HG02763 (cell line): ENCODE data around the gene RNF220.

Experiments
- ATAC-seq: cut with Tn5 transposase; IDR thresholded peaks from one replicate; pipeline ENCODE4 v1.9.1; 2021; ENCODE audit warnings: mild to moderate bottlenecking, moderate library complexity; ENCODE audit not compliant: unreplicated experiment

RNF220 gene

DNA sequence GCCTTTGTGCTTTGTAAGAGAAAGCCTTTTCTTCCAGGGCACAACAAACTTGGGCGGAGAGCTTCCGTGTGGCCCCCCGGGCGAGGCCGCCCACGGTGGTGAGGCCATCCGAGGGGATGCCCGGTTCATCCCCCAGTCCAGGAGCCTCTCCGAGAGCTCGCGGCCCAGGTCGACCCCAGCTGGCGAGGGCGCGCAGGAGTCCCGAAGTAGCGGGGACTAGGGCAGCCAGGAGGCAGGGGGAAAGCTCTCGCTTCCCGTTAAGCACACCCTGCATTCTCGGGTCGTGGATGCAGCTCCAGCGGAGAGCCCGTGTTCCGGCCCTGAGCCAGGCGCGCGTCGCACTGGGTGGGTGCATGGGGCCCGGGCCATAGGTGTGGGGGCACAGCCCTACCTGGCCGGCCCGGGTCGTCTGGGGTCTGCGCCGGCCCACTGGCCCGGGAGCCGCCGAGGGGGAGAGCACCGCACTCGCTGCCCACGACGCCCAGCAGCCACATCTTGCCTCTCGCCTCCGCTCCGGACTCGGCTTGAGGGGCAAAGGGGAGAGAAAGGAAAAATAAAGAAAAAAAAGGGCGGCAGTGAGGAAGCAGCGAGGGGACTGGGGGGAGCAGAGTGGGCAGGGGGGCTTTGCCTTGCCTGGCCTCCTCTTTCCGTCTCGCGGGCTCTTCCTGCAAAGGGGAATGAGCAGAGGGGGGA is 1.8 kb downstream of the RNF220 start:
- no peak for ATAC-seq

DNA sequence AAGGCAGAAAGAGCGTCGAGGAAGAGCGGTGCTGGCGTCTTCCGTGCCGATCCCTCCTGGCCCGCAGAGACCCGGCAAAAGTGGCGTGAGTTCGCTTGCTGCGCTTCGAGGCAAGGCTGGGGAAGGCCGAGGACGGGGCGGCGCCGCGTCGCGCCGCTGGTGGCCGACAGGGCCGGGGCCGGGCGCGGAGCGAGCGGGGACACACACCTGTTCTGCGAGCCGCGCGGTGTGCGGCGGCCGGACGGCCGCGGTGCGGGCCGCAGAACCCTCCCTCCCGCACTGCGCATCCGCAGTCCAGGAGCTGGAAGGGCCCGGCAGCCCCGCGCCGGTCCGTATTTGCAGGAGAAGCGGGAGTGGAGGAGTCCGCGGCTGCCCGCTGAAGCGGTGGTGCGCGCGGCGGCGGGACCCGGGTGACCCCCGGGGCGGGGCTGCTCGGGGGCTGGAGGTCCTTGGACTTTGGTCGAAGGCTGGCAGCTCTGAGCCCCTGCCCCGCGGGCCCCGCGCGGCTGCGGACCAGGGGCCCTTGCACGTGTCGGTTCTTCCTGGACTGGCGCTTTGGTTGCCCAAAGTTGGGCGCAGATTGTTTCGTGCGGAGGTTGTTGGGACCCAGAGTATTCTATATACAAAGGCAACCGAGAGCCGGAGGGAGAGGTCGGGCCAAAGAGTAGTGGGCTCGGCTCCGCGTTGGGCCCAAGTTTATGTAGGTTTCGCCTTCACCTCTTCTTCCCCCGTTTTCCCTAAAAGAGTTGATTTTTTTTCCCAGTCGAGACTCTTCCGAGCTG is 2.6 kb downstream of the RNF220 start:
- ATAC-seq, result no peak

DNA sequence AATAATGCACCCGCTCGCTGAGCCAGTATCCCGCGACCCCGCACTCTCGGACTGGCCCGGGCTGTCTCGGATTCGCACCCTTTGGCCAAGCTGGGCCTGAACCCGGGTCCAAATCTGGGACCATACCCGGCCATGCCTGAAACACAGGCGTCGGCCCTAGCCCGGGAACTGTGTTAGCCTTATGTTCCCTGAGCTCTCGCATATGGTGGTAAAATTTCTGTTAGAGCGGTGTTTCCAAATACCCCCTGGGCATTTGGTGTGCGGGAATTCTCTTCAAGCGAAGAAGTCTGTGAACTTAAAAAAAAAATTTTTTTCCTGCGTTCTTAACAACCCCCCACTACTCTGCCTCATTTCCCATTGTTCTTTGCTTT is 3.1 kb downstream of the RNF220 start:
- ATAC-seq, result no peak

GRCh38 chr1:44408632-44409602 is 3.9 kb downstream of the RNF220 start:
- no peak for ATAC-seq

DNA sequence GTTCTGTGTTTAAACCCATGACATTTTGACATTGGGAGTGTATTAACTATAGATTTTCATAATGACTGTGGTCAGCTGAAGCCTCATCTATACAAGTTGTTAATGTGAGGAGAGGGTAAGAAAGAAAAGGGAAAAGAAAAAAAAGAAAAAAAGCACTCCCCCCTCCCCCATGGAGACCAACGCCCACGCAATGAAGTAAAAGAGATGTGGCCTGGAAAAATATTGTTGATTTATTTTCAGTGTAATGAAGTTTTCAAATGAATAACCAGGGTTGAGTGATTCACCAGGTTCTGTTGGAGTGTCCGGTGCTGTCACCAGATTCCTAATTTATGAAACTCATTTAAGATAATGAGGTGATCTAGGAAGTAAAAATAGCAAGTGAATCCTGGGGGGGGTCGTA is 4.7 kb downstream of the RNF220 start:
- no peak for ATAC-seq

DNA sequence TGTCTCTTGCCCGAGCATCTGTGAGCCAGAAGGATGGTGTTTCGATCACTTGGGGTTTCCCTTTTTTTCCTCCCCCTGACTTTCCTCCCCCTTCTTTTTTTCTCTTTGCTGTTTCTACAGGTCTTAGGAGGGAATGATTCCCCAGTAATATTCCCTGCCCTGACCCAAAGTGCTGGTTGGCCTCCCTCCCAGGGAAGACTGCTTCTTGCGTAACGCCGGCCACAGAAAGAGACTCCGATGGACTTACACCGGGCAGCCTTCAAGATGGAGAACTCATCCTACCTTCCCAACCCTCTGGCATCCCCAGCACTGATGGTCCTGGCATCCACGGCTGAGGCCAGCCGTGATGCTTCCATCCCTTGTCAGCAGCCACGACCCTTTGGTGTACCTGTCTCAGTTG is 6.8 kb downstream of the RNF220 start:
- no peak for ATAC-seq

DNA sequence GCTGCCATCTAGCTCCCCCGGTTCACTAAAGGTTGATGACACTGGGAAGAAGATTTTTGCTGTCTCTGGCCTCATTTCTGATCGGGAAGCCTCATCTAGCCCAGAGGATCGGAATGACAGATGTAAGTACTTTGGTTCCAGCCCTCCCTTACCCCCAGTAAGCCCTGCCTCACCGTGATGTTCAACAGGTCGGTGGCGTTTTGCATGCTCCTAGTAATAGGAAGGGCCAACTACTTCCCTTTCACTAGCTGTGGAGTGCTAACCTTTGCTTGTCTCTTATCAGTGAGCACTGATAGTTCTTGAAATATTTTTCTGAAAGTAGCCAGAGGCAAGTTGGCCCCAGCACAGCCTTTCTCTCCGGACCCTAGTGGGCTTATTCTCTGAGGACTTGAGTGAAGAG is 7.5 kb downstream of the RNF220 start:
- no peak for ATAC-seq

GRCh38 chr1:44413740-44414139 is 8.7 kb downstream of the RNF220 start:
- no peak for ATAC-seq

- no peak for ATAC-seq
Observed at GRCh38 chr1:44415013-44415412, 10.0 kb downstream of the RNF220 start.

DNA sequence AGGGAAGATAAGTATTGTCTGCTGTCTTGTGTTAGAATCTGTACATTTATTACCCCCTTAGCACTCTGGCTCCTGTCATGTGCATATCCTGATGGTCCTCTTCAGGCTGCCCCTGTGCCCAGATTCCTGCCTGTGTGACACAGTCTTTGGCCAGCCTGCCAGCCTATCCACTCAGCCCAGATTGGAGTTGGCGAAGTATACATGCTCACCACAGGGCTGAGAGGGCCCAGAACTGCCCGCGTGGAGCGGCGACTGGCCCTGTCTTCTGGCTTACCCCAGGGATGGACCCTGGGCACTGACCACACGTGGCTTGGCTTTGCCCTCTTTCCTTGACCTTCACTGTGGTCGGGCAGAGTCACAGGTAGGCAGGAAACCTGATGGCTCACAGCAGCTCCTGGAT is 11.4 kb downstream of the RNF220 start:
- ATAC-seq, result no peak

- no peak for ATAC-seq
Observed at GRCh38 chr1:44417351-44418021, 12.4 kb downstream of the RNF220 start.

DNA sequence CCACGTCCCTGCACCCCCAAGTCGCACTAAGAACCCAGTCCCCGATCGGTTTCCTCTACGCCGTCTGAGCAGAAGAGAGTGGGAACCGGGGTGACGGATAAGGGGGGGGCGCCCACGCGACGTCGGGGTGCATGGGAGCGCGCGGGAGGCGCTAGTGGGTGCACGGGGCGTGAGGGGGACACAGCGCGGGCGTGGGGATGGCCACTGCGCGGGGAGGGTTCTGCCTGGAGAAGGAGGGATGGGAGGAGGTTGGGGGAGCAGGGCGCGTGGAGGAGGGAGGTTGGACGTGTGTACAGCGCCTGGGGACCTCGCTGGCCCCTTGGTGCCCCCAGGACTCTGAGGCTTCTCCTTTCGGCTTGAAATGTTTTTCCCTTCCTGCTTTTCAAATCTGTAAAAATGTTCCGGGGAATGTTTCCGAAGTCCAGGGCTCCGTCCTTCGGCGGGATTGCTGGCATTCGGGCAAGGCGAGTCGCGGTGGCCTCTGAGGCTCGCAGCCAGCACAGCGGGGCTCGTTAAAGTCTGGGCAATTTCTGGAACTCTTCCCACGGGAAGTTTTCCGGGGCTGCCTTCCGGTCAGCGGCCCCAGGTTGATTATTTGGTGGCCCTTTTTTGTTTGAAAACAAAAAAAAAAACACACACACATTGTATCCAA is 13.1 kb downstream of the RNF220 start:
- ATAC-seq, result no peak

- no peak for ATAC-seq
Observed at GRCh38 chr1:44419901-44420300, 14.8 kb downstream of the RNF220 start.

- ATAC-seq, result no peak
Observed at GRCh38 chr1:44420535-44420934, 15.5 kb downstream of the RNF220 start.

GRCh38 chr1:44421446-44421884 is 16.4 kb downstream of the RNF220 start:
- ATAC-seq, result no peak

DNA sequence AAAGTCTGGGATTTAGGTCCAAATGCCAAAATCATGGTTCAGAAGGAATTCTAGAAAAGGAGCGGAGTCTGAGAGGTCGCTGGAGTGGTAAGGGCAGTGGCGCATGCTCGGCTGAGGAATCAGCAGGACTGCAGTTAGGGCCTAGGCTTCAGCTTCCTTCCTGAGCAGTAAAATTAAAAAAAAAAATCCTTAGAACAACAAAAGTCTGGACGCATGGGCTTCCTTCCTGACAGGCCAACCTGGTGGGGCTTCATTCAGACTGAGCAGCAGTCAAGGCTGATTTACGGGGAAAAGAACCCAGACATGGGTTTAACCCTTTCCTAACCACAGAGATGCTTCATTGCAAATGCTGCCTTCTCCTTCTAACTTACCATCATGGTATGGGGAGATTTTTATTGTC is 17.1 kb downstream of the RNF220 start:
- no peak for ATAC-seq

DNA sequence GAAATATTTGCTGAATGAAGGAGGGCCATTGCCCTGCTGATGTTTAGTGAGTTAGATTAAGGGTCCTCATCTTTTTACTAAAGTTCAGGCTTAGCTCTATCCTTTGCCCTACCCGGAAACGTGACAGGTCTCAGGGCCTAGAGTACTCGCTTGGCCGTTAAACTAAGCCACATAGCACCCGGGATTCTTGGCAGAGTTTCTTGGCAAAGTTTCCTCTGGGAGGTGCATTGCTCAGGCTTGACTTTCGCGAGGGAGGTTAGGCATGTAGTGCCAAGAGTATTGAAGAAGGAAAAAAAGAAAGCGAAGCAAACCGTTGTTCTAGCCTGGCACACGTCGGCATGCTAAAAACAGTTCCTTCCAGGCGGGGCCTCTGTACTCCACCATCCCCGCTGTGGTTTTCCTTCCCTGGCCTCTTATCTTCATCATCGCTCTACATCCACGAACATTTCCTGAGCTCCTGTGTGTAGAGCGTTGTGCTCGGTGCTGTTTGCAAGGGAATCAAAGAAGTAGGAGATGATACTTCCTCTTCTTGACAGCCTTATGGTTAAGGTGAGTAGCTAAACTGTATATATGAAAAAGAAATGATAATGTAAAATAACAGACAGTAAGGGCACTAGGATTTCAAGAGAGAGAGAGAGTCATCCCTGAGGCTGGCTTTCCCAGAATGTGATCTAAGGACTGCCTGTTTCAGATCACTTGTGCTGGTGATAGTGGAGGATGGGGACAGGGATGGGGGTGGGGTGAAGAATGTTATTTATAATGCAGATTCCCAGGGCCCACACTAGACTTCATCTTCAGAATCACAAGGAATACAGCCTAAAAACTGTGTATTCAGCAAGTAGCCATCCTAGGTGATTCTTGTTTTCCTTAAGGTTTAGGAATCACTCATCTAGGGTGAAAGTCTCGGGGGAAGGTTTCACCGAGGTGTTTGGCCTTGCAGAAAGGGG is 18.8 kb downstream of the RNF220 start:
- no peak for ATAC-seq

GRCh38 chr1:44424747-44425146 is 19.7 kb downstream of the RNF220 start:
- ATAC-seq, result no peak
